Lung (tissue), 12 donors: ENCODE data around the gene HMX3. TPM values are rescaled to one million over a fixed set of nuclear protein-coding genes. Genes with fewer than 3 reads are reported as not detected.

ENCODE experiments used
- ATAC-seq: fragments of 200-7000 bp; cut with Tn5 transposase; one replicate; pipeline ENCODE4 v1.9.1; 2020; ENCODE audit warnings: moderate number of reproducible peaks; ENCODE audit not compliant: insufficient read depth, low FRiP score
- DNase-seq, 3 donors: peaks; one replicate each; pipeline ENCODE4 v3.0.0-alpha.2; 2013 to 2017
- H3K27ac ChIP-seq, 2 donors: one replicate each; pipeline ENCODE4 v1.5.1; 2013; ENCODE audit warnings: mild to moderate bottlenecking in 2 of 2, moderate library complexity in 2 of 2, control low read depth in 1 of 2, inconsistent platforms in 1 of 2, low read depth in 1 of 2, low read length in 1 of 2
- H3K27me3 ChIP-seq, 3 donors: one replicate each; pipeline ENCODE4 v1.5.1; 2013; ENCODE audit warnings: low read length in 2 of 3; ENCODE audit not compliant: control insufficient read depth in 3 of 3, insufficient read depth in 3 of 3
- H3K36me3 ChIP-seq, 4 donors: one replicate each; pipeline ENCODE4 v1.5.1; 2013; ENCODE audit warnings: low read length in 4 of 4, mild to moderate bottlenecking in 1 of 4, moderate library complexity in 1 of 4; ENCODE audit not compliant: control insufficient read depth in 4 of 4, insufficient read depth in 4 of 4
- H3K4me1 ChIP-seq, 5 donors: one replicate each; pipeline ENCODE4 v1.5.1; 2013; ENCODE audit warnings: low read length in 5 of 5, mild to moderate bottlenecking in 2 of 5, moderate library complexity in 1 of 5; ENCODE audit not compliant: control insufficient read depth in 5 of 5, insufficient read depth in 5 of 5
- H3K4me3 ChIP-seq: one replicate; pipeline ENCODE4 v1.5.1; 2013; ENCODE audit warnings: mild to moderate bottlenecking, control low read depth, moderate library complexity
- H3K9ac ChIP-seq, 2 donors: one replicate each; pipeline ENCODE4 v1.5.1; 2013; ENCODE audit warnings: low read length in 2 of 2, control low read depth in 1 of 2; ENCODE audit not compliant: insufficient read depth in 1 of 2
- H3K9me3 ChIP-seq, 4 donors: one replicate each; pipeline ENCODE4 v1.5.1; 2013; ENCODE audit warnings: low read length in 3 of 4, mild to moderate bottlenecking in 1 of 4, moderate library complexity in 1 of 4; ENCODE audit not compliant: control insufficient read depth in 4 of 4, insufficient read depth in 3 of 4
- WGBS, 2 donors: extraction: QIAGEN DNeasy Blood & Tissue Kit; methylation state at CpG; one replicate each; pipeline ENCODE4 v1.1.7; 2013; 5-methylcytosine and 5-hydroxymethylcytosine counted together
- polyA plus RNA-seq, 2 donors: library from polyadenylated mRNA; stranded (reverse); fragments of 200-250 nt; gene quantifications; one replicate each; pipeline ENCODE4 v1.2.1, GENCODE V29; 2013
- total RNA-seq, 2 donors: library from RNA; depleted of rRNA in 1 of 2; stranded (reverse); fragments of >200 nt in 1 of 2; gene quantifications; one replicate each; pipeline ENCODE4 v1.2.1, GENCODE V29; 2014 to 2021
- TF ChIP-seq, protein P1 (sequence below): IDR thresholded peaks from 2 replicates; pipeline ENCODE4 v1.5.1; 2012; ENCODE audit warnings: mild to moderate bottlenecking; ENCODE audit errors: control extremely low read depth, extremely low read depth
- donor health status: control.
- donor health status: control.
- donor health status: Bipolar disorder and iron deficiency.
- donor health status: healthy.
- donor health status: DM: yes; HTN: yes; CAD: no.

The HMX3 gene
- total and polyA plus RNA-seq, 4 donors = not detected

GRCh38 chr10:123136806-123137642 lies 1.3 kb downstream of the HMX3 start:
- ATAC-seq = no peak
- no peak overlapping the region for H3K9ac ChIP-seq
- no peak for DNase-seq

DNA sequence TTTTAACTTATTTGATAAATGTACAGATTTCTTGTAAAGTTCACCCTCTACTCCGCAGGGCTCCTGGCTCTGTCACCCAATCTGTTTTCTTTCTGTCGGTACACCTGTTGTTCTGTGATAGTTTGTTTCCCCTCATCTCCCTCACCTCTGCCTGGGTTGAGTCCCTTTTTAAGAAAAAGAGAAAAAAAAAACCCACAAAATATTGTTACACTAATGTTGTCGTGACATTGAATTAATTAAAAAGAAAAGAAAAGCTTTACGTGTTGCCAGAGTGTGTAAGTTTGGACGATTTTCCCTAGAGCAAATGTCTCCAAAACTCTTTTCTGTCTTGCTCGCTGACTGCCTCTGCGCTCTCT lies 3.4 kb downstream of the HMX3 start:
- peaks cover 12 to 84% (median 80%) of the 10 kb centered on the region in 3 donors for H3K27me3 ChIP-seq
- H3K4me1 ChIP-seq = peaks cover 0 to 27% (median 4%) of the 10 kb centered on the region in 5 donors
- H3K9ac ChIP-seq = no peak overlapping the region
- DNase-seq = no peak
- H3K27ac ChIP-seq = no peak overlapping the region
- TF ChIP-seq, protein P1, sequence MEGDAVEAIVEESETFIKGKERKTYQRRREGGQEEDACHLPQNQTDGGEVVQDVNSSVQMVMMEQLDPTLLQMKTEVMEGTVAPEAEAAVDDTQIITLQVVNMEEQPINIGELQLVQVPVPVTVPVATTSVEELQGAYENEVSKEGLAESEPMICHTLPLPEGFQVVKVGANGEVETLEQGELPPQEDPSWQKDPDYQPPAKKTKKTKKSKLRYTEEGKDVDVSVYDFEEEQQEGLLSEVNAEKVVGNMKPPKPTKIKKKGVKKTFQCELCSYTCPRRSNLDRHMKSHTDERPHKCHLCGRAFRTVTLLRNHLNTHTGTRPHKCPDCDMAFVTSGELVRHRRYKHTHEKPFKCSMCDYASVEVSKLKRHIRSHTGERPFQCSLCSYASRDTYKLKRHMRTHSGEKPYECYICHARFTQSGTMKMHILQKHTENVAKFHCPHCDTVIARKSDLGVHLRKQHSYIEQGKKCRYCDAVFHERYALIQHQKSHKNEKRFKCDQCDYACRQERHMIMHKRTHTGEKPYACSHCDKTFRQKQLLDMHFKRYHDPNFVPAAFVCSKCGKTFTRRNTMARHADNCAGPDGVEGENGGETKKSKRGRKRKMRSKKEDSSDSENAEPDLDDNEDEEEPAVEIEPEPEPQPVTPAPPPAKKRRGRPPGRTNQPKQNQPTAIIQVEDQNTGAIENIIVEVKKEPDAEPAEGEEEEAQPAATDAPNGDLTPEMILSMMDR = no peak
- 4 to 8% methylated on average over 7 of the region's 7 CpGs for WGBS, 2 donors
- no peaks in the 10 kb centered on the region for H3K36me3 ChIP-seq
- peaks cover 0 to 3% (median 0%) of the 10 kb centered on the region in 4 donors for H3K9me3 ChIP-seq
- H3K4me3 ChIP-seq = no peak overlapping the region
- ATAC-seq = no peak

More at GRCh38 chr10:123136806-123137642, 1.3 kb downstream of the HMX3 start:
- Histone ChIP-seq H3K27me3 (peaks cover 17 to 84% (median 82%) of the 10 kb centered on the region in 3 donors), H3K4me1 (peaks cover 0 to 33% (median 8%) of the 10 kb centered on the region in 5 donors), H3K27ac (no peak overlapping the region), H3K9me3 (peaks cover 0 to 3% (median 0%) of the 10 kb centered on the region in 4 donors), H3K36me3 (no peaks in the 10 kb centered on the region), H3K4me3 (no peak overlapping the region)
- whole genome bisulfite sequencing, 2 donors = 2 to 3% methylated on average over 65 to 83 of the region's 83 CpGs
- TF ChIP-seq, protein P1 = no peak

GRCh38 chr10:123139521-123140163 lies 3.9 kb downstream of the HMX3 start:
- ATAC-seq (no peak), DNase-seq (peak; percentile 75 to 77 (median 75))
- Histone ChIP-seq H3K9me3 (peaks cover 0 to 3% (median 0%) of the 10 kb centered on the region in 4 donors), H3K9ac (no peak overlapping the region), H3K36me3 (no peaks in the 10 kb centered on the region), H3K4me1 (peaks cover 0 to 26% (median 4%) of the 10 kb centered on the region in 5 donors), H3K4me3 (no peak overlapping the region), H3K27ac (no peak overlapping the region), H3K27me3 (peaks cover 12 to 84% (median 80%) of the 10 kb centered on the region in 3 donors)
- TF ChIP-seq, protein P1 = no peak
- 4 to 5% methylated on average over 32 of the region's 32 CpGs for WGBS, 2 donors
